Measurements from ENCODE around the gene KCNN2. TPM values are rescaled to one million over a fixed set of nuclear protein-coding genes. Genes with fewer than 3 reads are reported as not detected.

KCNN2 gene
- total and polyA plus RNA-seq, 2 of the 8 experiments (the other 6 are each of a cell fraction or from before 2014, with no cell fraction given), result 13.1 to 18.6 TPM

GRCh38 chr5:114471529-114471928, 109.7 kb downstream of the KCNN2 start:
- Histone ChIP-seq H3K4me2 (ENCODE audit: insufficient read depth in 1 of 2, low read depth in 2 of 2, low read length in 2 of 2) (no peak overlapping the region), H2AFZ (ENCODE audit: low read length) (no peak overlapping the region), H2AK5ac (ENCODE audit: low read depth, low read length) (no peak overlapping the region), H3K23me2 (ENCODE audit: low read depth, low read length) (no peaks in the 10 kb centered on the region), H3K4me1 (replicated peaks in 1 of 4; ENCODE audit: control insufficient read depth in 3 of 4, insufficient read depth in 4 of 4, low read length in 3 of 4) (no peaks in the 10 kb centered on the region; a peak in 1 of 7 replicates), H3K9me3 (ENCODE audit: insufficient read depth in 2 of 2, low read depth in 1 of 2, low read length in 1 of 2) (no peaks in the 10 kb centered on the region), H4K91ac (replicated peaks; ENCODE audit: insufficient read length, low read length) (no peak overlapping the region), H3K4me3 (ENCODE audit: extremely low read depth in 1 of 4, insufficient read depth in 2 of 4, low read depth in 3 of 4, low read length in 4 of 4) (no peak overlapping the region), H3K9ac (replicated peaks in 1 of 4; ENCODE audit: extremely low read depth in 1 of 4, low read depth in 3 of 4, low read length in 3 of 4) (no peak overlapping the region), H2BK5ac (ENCODE audit: low read depth, low read length) (no peak overlapping the region), H3K27me3 (replicated peaks in 1 of 4; ENCODE audit: control insufficient read depth in 3 of 4, extremely low read depth in 1 of 4, insufficient read depth in 3 of 4, low read length in 3 of 4) (no peaks in the 10 kb centered on the region), H3K56ac (replicated peaks; ENCODE audit: insufficient read length, low read depth, low read length) (no peak overlapping the region), H4K20me1 (replicated peaks in 1 of 2; ENCODE audit: control insufficient read depth in 1 of 2, insufficient read depth in 2 of 2, low read length in 2 of 2) (no peaks in the 10 kb centered on the region), H3K14ac (ENCODE audit: insufficient read length) (no peak overlapping the region), H2BK12ac (ENCODE audit: low read depth, low read length) (no peak overlapping the region), H3K18ac (ENCODE audit: extremely low read depth, low read length) (no peak overlapping the region), H2BK15ac (ENCODE audit: low read length) (no peak overlapping the region), H4K5ac (ENCODE audit: insufficient read length, low read depth, low read length) (no peak overlapping the region), H2BK20ac (ENCODE audit: low read length) (no peak overlapping the region), H3K79me2 (ENCODE audit: control insufficient read depth in 1 of 2, insufficient read depth in 2 of 2, low read length in 2 of 2) (peaks cover 0 to 20% of the 10 kb centered on the region in 2 experiments; a peak in 2 of 4 replicates), H3K27ac (ENCODE audit: low read depth, low read length) (no peak overlapping the region), H4K8ac (ENCODE audit: extremely low read depth, insufficient read depth, low read length) (no peak overlapping the region), H3K79me1 (ENCODE audit: low read depth, low read length) (no peaks in the 10 kb centered on the region; the same call in 1 of the 2 replicates), H3K23ac (ENCODE audit: insufficient read length) (no peak overlapping the region), H3K36me3 (ENCODE audit: control insufficient read depth in 2 of 4, insufficient read depth in 4 of 4, low read length in 3 of 4) (peaks cover 0 to 23% (median 3%) of the 10 kb centered on the region in 4 experiments; a peak in 4 of 8 replicates), H3K4ac (replicated peaks; ENCODE audit: insufficient read length, low read depth, low read length) (no peak overlapping the region), H2BK120ac (replicated peaks; ENCODE audit: low read depth, low read length) (no peak overlapping the region)
- WGBS, 2 experiments (ENCODE audit: extremely low coverage in 1 of 2, insufficient coverage in 1 of 2, insufficient read length in 1 of 2, insufficient replicate concordance in 2 of 2, low coverage in 1 of 2, low lambda C conversion rate in 2 of 2, missing lambda C conversion rate in 1 of 2), result 78% methylated on average over 2 of the region's 2 CpGs; no CpG with 5 or more reads in 1 of the 2 experiments
- CTCF ChIA-PET (ENCODE audit: partially characterized antibody), result no interaction called here
- FAIRE-seq, result no peak
- TF ChIP-seq TAF1 (IDR thresholded peaks at IDR 0.05; ENCODE audit: low read depth, low read length) (no peak), BCL11A (IDR thresholded peaks at IDR 0.05; ENCODE audit: low read depth in 2 of 2, low read length in 2 of 2) (no peak), SP4 (IDR thresholded peaks at IDR 0.05; ENCODE audit: low read length) (no peak), SAP30 (IDR thresholded peaks at IDR 0.05; ENCODE audit: insufficient read depth, insufficient replicate concordance, low read length) (no peak), HDAC2 (IDR thresholded peaks at IDR 0.05; ENCODE audit: borderline replicate concordance in 1 of 2, low read depth in 2 of 2, low read length in 2 of 2) (no peak), ASH2L (IDR thresholded peaks at IDR 0.05; ENCODE audit: low read length) (no peak), SIRT6 (IDR thresholded peaks at IDR 0.05; ENCODE audit: low read length) (no peak), RAD21 (IDR thresholded peaks at IDR 0.05 in 1 of 2, conservative IDR thresholded peaks at IDR 0.05 in 1 of 2; ENCODE audit: low read depth in 2 of 2, low read length in 2 of 2) (no peak), KDM4A (IDR thresholded peaks at IDR 0.05; ENCODE audit: low read depth, low read length, severe bottlenecking) (no peak), MAFK (IDR thresholded peaks at IDR 0.05; ENCODE audit: low read depth, low read length) (no peak), CTBP2 (IDR thresholded peaks at IDR 0.05; ENCODE audit: borderline replicate concordance, insufficient read depth, insufficient read length, low read length) (no peak), SIX5 (IDR thresholded peaks at IDR 0.05; ENCODE audit: low read depth, low read length) (no peak), GABPA (IDR thresholded peaks at IDR 0.05; ENCODE audit: borderline replicate concordance, insufficient read depth, low read length) (no peak), BACH1 (IDR thresholded peaks at IDR 0.05; ENCODE audit: low read length) (no peak)
- no peak for DNase-seq (ENCODE audit: low read depth in 1 of 2, low spot score in 2 of 2)
- POLR2A ChIA-PET (ENCODE audit: partially characterized antibody), result no interaction called here
